HepG2 (cell line): ENCODE results near the gene CENPL. TPM values are rescaled to one million over a fixed set of nuclear protein-coding genes. Genes with fewer than 3 reads are reported as not detected.
A peak's percentile ranks its signal among the peaks of the same experiment; 100 is the strongest.

ENCODE experiments used
- FOXO1 ChIP-seq: sonication (generic); formaldehyde crosslinking; IDR thresholded peaks from 2 replicates; pipeline ENCODE4 v1.4.0; 2020; ENCODE audit warnings: missing genetic modification reagents
- GATA4 ChIP-seq: sonication (generic); IDR thresholded peaks from 2 replicates; pipeline ENCODE4 v1.6.1; 2016; ENCODE audit warnings: antibody characterized with exemption, low read depth, borderline replicate concordance
- HNF4G ChIP-seq, 2 experiments: sonication (generic) in 1 of 2; formaldehyde crosslinking in 1 of 2; IDR thresholded peaks; 2 replicates each; pipeline versions ENCODE4 v1.4.0 to v1.6.1; 2011 to 2020; ENCODE audit warnings: borderline replicate concordance in 2 of 2, low read depth in 2 of 2, mild to moderate bottlenecking in 2 of 2, low read length in 1 of 2, missing genetic modification reagents in 1 of 2, moderate library complexity in 1 of 2
- KLF12 ChIP-seq: sonication (generic); formaldehyde crosslinking; IDR thresholded peaks from 2 replicates; pipeline ENCODE4 v1.4.0; 2020; ENCODE audit warnings: missing genetic modification reagents, borderline replicate concordance
- MAFG ChIP-seq: sonication (generic); formaldehyde crosslinking; IDR thresholded peaks from 2 replicates; pipeline ENCODE4 v1.5.1; 2020; ENCODE audit warnings: mild to moderate bottlenecking, missing genetic modification reagents
- MTF2 ChIP-seq: sonication (generic); formaldehyde crosslinking; IDR thresholded peaks from 2 replicates; pipeline ENCODE4 v1.5.0; 2020; ENCODE audit warnings: missing genetic modification reagents, borderline replicate concordance
- RARG ChIP-seq: sonication (generic); formaldehyde crosslinking; IDR thresholded peaks from 2 replicates; pipeline ENCODE4 v1.4.0; 2020; ENCODE audit warnings: low read depth, mild to moderate bottlenecking, missing genetic modification reagents
- RBM22 ChIP-seq: fragments of 200-400 bp; formaldehyde crosslinking; optimal IDR thresholded peaks from 2 replicates; pipeline ENCODE3; 2017; ENCODE audit warnings: mild to moderate bottlenecking, low read length, moderate library complexity
- SALL2 ChIP-seq: sonication (generic); formaldehyde crosslinking; IDR thresholded peaks from 2 replicates; pipeline ENCODE4 v1.8.1; 2023; ENCODE audit warnings: mild to moderate bottlenecking, missing genetic modification reagents, inconsistent platforms
- SMYD3 ChIP-seq: sonication (generic); formaldehyde crosslinking; IDR thresholded peaks from 2 replicates; pipeline ENCODE4 v1.8.1; 2023; ENCODE audit warnings: mild to moderate bottlenecking, missing genetic modification reagents
- TGIF2 ChIP-seq: IDR thresholded peaks from 2 replicates; pipeline ENCODE4 v1.6.1; 2016; ENCODE audit warnings: control low read depth, missing compliant biosample characterization
- TOPORS ChIP-seq: sonication (generic); formaldehyde crosslinking; IDR thresholded peaks from 2 replicates; pipeline ENCODE4 v1.8.0; 2023; ENCODE audit warnings: mild to moderate bottlenecking, missing genetic modification reagents
- ZNF10 ChIP-seq: sonication (generic); formaldehyde crosslinking; IDR thresholded peaks from 2 replicates; pipeline ENCODE4 v1.4.0; 2020; ENCODE audit warnings: mild to moderate bottlenecking, low read depth, missing genetic modification reagents, borderline replicate concordance
- ZNF20 ChIP-seq: sonication (generic); formaldehyde crosslinking; IDR thresholded peaks from 2 replicates; pipeline ENCODE4 v1.4.0; 2020; ENCODE audit warnings: mild to moderate bottlenecking, moderate library complexity, missing genetic modification reagents
- ZNF232 ChIP-seq: sonication (generic); formaldehyde crosslinking; IDR thresholded peaks from 2 replicates; pipeline ENCODE4 v1.4.0; 2020; ENCODE audit warnings: missing genetic modification reagents, borderline replicate concordance
- ZNF3 ChIP-seq: IDR thresholded peaks from 2 replicates; pipeline ENCODE4 v1.7.0; 2017; ENCODE audit warnings: inconsistent platforms
- ZNF766 ChIP-seq: sonication (generic); formaldehyde crosslinking; IDR thresholded peaks from 2 replicates; pipeline ENCODE4 v1.5.0; 2020; ENCODE audit warnings: missing genetic modification reagents, borderline replicate concordance
- polyA plus RNA-seq, 8 experiments: library from polyadenylated mRNA; depleted of rRNA in 3 of 8; stranded (reverse) in 7 of 8; unstranded in 1 of 8; fragments of >200 nt; fragmentation: Illumina TruSeq in 4 of 8; extraction: Trizol in 4 of 8; gene quantifications; 2 replicates each; pipeline versions ENCODE4 v1.2.1 to v1.2.3, GENCODE V29; 2011 to 2016; ENCODE audit warnings: low read depth in 4 of 8, missing spikeins in 1 of 8, mixed read lengths in 1 of 8; ENCODE audit not compliant: insufficient read depth in 1 of 8
- total RNA-seq, 5 experiments: library from RNA; depleted of rRNA; stranded (reverse); fragments of >200 nt; fragmentation: Illumina TruSeq; extraction: Trizol; gene quantifications; 2 replicates each; pipeline ENCODE4 v1.2.3, GENCODE V29; 2016; ENCODE audit warnings: low read depth in 1 of 5
- TF ChIP-seq, protein P1 (sequence below): sonication (generic); formaldehyde crosslinking; IDR thresholded peaks from 2 replicates; pipeline ENCODE4 v1.4.0; 2020; ENCODE audit warnings: mild to moderate bottlenecking, missing genetic modification reagents
- TF ChIP-seq, protein P2 (sequence below): sonication (generic); formaldehyde crosslinking; IDR thresholded peaks from 2 replicates; pipeline ENCODE4 v1.8.1; 2023; ENCODE audit warnings: mild to moderate bottlenecking, moderate library complexity, missing genetic modification reagents
- TF ChIP-seq, protein P3 (sequence below): fragments of 450-650 bp; IDR thresholded peaks from 2 replicates; pipeline ENCODE4 v1.6.1; 2016
- TF ChIP-seq, protein P4 (sequence below): sonication (generic); formaldehyde crosslinking; IDR thresholded peaks from 2 replicates; pipeline ENCODE4 v1.4.0; 2020; ENCODE audit warnings: missing genetic modification reagents
- TF ChIP-seq, protein P5 (sequence below): sonication (generic); formaldehyde crosslinking; IDR thresholded peaks from 2 replicates; pipeline ENCODE4 v1.5.0; 2020; ENCODE audit warnings: mild to moderate bottlenecking, low read depth, missing genetic modification reagents, borderline replicate concordance
- TF ChIP-seq, protein P6 (sequence below): sonication (generic); formaldehyde crosslinking; IDR thresholded peaks from 2 replicates; pipeline ENCODE4 v1.4.0; 2020; ENCODE audit warnings: missing genetic modification reagents

The CENPL gene
- total and polyA plus RNA-seq, 2 of the 13 experiments (the other 11 are each of a cell fraction or from before 2014, with no cell fraction given): 4.4 to 14.2 TPM

DNA sequence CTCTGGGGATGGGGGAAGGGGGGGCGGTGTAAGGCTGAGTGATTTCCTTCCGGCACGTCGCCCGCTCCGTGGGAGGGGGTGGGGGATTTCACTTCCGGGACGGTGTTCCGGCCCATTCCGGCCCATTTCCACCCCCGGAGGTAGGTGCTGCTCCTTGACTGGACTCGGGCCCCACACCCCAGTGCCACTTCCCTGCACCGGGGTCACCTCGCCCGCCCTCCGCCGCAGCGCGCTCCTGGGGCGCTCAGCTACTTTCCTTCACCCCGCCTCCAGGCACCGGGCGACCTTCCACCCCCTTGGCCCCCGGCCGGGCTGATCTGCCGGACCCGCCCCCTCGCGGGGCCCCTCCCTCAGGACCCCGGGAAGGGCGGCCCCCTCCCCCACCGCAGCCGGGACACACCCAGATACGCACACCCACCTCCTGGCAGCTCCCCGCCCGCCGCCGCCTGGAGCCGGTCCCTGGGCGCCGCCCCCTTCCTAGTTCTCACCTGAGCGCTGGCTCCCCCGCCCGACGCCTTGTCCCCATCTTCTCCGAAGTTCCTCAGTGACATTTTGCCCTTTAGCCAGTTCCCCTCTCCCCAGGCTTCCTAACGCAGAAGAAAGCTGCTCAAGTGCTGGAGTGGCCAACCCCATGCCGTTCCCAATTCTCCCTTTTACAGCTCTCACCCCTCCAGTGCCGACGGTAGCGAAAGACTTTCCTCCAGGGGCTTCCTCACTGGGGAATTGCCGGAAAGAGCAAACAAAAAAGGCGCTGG is 43.8 kb upstream of the CENPL start, which contains the start of gene ZBTB37 (continued):
- TF ChIP-seq RBM22: no peak
- TF ChIP-seq ZNF20 (CRISPR knock-in tag): 0 out of 2 replicates have a peak, but pooled peaks have one; percentile 40
- no peak for TF ChIP-seq ZNF232
- 0 out of 2 replicates have a peak, but pooled peaks have one; percentile 38 for TF ChIP-seq HNF4G (IDR thresholded peaks at IDR 0.05; ENCODE audit: borderline replicate concordance, low read depth, low read length)
- TF ChIP-seq HNF4G (CRISPR knock-in tag; IDR thresholded peaks at IDR 0.05; ENCODE audit: borderline replicate concordance, low read depth): no peak
- no peak; the same call in 1 of the 2 replicates for TF ChIP-seq TGIF2 (CRISPR knock-in tag)
- TF ChIP-seq KLF12 (CRISPR knock-in tag): peak; percentile 94; the same call in 1 of the 2 replicates
- TF ChIP-seq ZNF3 (CRISPR knock-in tag): no peak
- TF ChIP-seq, protein P1, sequence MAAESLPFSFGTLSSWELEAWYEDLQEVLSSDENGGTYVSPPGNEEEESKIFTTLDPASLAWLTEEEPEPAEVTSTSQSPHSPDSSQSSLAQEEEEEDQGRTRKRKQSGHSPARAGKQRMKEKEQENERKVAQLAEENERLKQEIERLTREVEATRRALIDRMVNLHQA (CRISPR knock-in tag): no peak
- TF ChIP-seq SMYD3 (CRISPR knock-in tag): no peak
- TF ChIP-seq, protein P2, sequence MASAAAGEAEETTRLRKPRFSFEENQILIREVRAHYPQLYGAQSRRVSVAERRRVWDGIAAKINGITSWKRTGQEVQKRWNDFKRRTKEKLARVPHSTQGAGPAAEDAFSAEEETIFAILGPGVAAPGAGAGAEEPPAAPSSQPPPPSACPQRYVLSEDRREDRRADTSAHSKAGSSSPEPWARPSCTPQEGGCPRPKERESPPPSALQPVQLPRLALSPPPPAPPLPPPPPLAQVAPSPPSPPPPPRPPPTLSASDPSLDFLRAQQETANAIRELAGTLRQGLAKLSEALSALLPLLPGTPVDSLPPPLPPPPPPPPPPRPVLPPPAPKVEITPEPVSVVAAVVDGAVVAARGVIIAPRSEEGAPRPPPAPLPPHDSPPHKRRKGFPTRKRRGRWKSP: peak; percentile 45; the same call in 1 of the 2 replicates
- no peak for TF ChIP-seq ZNF766 (CRISPR knock-in tag)
- TF ChIP-seq, protein P3, sequence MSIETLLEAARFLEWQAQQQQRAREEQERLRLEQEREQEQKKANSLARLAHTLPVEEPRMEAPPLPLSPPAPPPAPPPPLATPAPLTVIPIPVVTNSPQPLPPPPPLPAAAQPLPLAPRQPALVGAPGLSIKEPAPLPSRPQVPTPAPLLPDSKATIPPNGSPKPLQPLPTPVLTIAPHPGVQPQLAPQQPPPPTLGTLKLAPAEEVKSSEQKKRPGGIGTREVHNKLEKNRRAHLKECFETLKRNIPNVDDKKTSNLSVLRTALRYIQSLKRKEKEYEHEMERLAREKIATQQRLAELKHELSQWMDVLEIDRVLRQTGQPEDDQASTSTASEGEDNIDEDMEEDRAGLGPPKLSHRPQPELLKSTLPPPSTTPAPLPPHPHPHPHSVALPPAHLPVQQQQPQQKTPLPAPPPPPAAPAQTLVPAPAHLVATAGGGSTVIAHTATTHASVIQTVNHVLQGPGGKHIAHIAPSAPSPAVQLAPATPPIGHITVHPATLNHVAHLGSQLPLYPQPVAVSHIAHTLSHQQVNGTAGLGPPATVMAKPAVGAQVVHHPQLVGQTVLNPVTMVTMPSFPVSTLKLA: no peak
- peak; percentile 16; the same call in 1 of the 2 replicates for TF ChIP-seq FOXO1 (CRISPR knock-in tag)
- no peak for TF ChIP-seq ZNF10
- TF ChIP-seq SALL2 (CRISPR knock-in tag): peak; percentile 44; the same call in 1 of the 2 replicates
- TF ChIP-seq, protein P4, sequence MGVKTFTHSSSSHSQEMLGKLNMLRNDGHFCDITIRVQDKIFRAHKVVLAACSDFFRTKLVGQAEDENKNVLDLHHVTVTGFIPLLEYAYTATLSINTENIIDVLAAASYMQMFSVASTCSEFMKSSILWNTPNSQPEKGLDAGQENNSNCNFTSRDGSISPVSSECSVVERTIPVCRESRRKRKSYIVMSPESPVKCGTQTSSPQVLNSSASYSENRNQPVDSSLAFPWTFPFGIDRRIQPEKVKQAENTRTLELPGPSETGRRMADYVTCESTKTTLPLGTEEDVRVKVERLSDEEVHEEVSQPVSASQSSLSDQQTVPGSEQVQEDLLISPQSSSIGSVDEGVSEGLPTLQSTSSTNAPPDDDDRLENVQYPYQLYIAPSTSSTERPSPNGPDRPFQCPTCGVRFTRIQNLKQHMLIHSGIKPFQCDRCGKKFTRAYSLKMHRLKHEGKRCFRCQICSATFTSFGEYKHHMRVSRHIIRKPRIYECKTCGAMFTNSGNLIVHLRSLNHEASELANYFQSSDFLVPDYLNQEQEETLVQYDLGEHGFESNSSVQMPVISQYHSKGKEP (CRISPR knock-in tag): no peak
- TF ChIP-seq MAFG (CRISPR knock-in tag): no peak
- TF ChIP-seq GATA4: peak; percentile 28; the same call in 1 of the 2 replicates
- 0 out of 2 replicates have a peak, but pooled peaks have one; percentile 11 for TF ChIP-seq TOPORS (CRISPR knock-in tag)
- TF ChIP-seq, protein P5, sequence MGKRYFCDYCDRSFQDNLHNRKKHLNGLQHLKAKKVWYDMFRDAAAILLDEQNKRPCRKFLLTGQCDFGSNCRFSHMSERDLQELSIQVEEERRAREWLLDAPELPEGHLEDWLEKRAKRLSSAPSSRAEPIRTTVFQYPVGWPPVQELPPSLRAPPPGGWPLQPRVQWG (CRISPR knock-in tag): no peak
- TF ChIP-seq MTF2 (CRISPR knock-in tag): no peak
- TF ChIP-seq, protein P6, sequence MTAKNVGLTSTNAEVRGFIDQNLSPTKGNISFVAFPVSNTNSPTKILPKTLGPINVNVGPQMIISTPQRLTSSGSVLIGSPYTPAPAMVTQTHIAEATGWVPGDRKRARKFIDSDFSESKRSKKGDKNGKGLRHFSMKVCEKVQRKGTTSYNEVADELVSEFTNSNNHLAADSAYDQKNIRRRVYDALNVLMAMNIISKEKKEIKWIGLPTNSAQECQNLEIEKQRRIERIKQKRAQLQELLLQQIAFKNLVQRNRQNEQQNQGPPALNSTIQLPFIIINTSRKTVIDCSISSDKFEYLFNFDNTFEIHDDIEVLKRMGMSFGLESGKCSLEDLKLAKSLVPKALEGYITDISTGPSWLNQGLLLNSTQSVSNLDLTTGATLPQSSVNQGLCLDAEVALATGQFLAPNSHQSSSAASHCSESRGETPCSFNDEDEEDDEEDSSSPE (CRISPR knock-in tag): 0 out of 2 replicates have a peak, but pooled peaks have one; percentile 6
- TF ChIP-seq RARG: no peak
